PC-3 (cell line): ENCODE results near the gene LRRC42. TPM values are rescaled to one million over a fixed set of nuclear protein-coding genes. Genes with fewer than 3 reads are reported as not detected.
"Not testable (repeated sequence)": the region's sequence is repeated elsewhere in the genome, so short reads cannot be mapped to it uniquely, and the experiment has no call there.

Experiments used
- ATAC-seq: fragments of 200-7000 bp; cut with Tn5 transposase; 2 replicates; pipeline ENCODE4 v1.9.1; 2020; ENCODE audit warnings: mild to moderate bottlenecking, moderate library complexity
- BruUV-seq: library from RNA; stranded (reverse); fragments of 400-500 nt; replicated peaks from 2 replicates; lab custom pipeline; 2021; lab: Mats Ljungman, UMichigan
- CTCF ChIA-PET: fragments of 300-600 bp; sonication (Branson Sonifier 250); formaldehyde crosslinking; loops from one replicate; lab custom pipeline; 2022; ENCODE audit warnings: antibody characterized with exemption; lab: Charles Lee
- POLR2A ChIA-PET: fragments of 300-600 bp; sonication (Branson Sonifier 250); formaldehyde crosslinking; loops from one replicate; lab custom pipeline; 2022; ENCODE audit warnings: antibody characterized with exemption; ENCODE audit not compliant: unreplicated experiment; lab: Charles Lee
- DNase-seq: peaks from one replicate; pipeline ENCODE4 v3.0.0-alpha.2; 2015
- H2AFZ ChIP-seq: fragments of 300-600 bp; sonication (generic); 2 replicates; pipeline ENCODE4 v1.6.0; 2016; ENCODE audit warnings: antibody characterized with exemption, low read length
- H3F3A ChIP-seq: fragments of 300-600 bp; sonication (generic); one replicate; pipeline ENCODE4 v1.6.0; 2017; ENCODE audit warnings: antibody characterized with exemption, low read length, control low read depth, mild to moderate bottlenecking; ENCODE audit not compliant: unreplicated experiment
- H3K27ac ChIP-seq: fragments of 300-600 bp; sonication (generic); 2 replicates; pipeline ENCODE4 v1.5.1; 2016; ENCODE audit warnings: mild to moderate bottlenecking, low read length
- H3K27me3 ChIP-seq: fragments of 300-600 bp; sonication (generic); 2 replicates; pipeline ENCODE4 v1.6.1; 2016; ENCODE audit warnings: low read length, mixed read lengths
- H3K36me3 ChIP-seq: fragments of 300-600 bp; sonication (generic); 2 replicates; pipeline ENCODE4 v1.6.1; 2016; ENCODE audit warnings: low read depth, mixed run types, low read length, mixed read lengths
- H3K4me1 ChIP-seq: fragments of 300-600 bp; sonication (generic); 2 replicates; pipeline ENCODE4 v1.5.1; 2016; ENCODE audit warnings: low read length; ENCODE audit not compliant: insufficient read depth
- H3K4me2 ChIP-seq: fragments of 300-600 bp; sonication (generic); 2 replicates; pipeline ENCODE4 v1.6.0; 2016; ENCODE audit warnings: low read length
- H3K4me3 ChIP-seq: fragments of 300-600 bp; sonication (generic); 2 replicates; pipeline ENCODE4 v1.5.1; 2016; ENCODE audit warnings: mild to moderate bottlenecking, low read length, mixed read lengths
- H3K79me2 ChIP-seq: fragments of 300-600 bp; sonication (generic); 2 replicates; pipeline ENCODE4 v1.6.1; 2017; ENCODE audit warnings: low read length, mixed read lengths
- H3K9ac ChIP-seq: fragments of 300-600 bp; sonication (generic); 2 replicates; pipeline ENCODE4 v1.6.0; 2016; ENCODE audit warnings: mild to moderate bottlenecking, low read length
- H3K9me2 ChIP-seq: fragments of 300-600 bp; sonication (generic); replicated peaks from 2 replicates; pipeline ENCODE4 v1.6.1; 2016; ENCODE audit warnings: mixed run types, low read length, mixed read lengths
- H3K9me3 ChIP-seq: fragments of 300-600 bp; sonication (generic); 2 replicates; pipeline ENCODE4 v1.6.1; 2016; ENCODE audit warnings: low read length, mixed read lengths
- H4K20me1 ChIP-seq: fragments of 300-600 bp; sonication (generic); 2 replicates; pipeline ENCODE4 v1.6.1; 2016; ENCODE audit warnings: low read length, mixed read lengths
- CTCF ChIP-seq: fragments of 300-600 bp; sonication (generic); conservative IDR thresholded peaks from 2 replicates; pipeline ENCODE4 v1.5.1; 2017; ENCODE audit warnings: antibody characterized with exemption, low read depth, mild to moderate bottlenecking, low read length
- EZH2 ChIP-seq: fragments of 300-600 bp; sonication (generic); IDR thresholded peaks from one replicate; pipeline ENCODE4 v1.6.1; 2017; ENCODE audit warnings: antibody characterized with exemption, mild to moderate bottlenecking, low read length; ENCODE audit not compliant: unreplicated experiment
- EZH2phosphoT487 ChIP-seq: fragments of 300-600 bp; sonication (generic); IDR thresholded peaks from 2 replicates; pipeline ENCODE4 v1.6.1; 2018; ENCODE audit warnings: mild to moderate bottlenecking, antibody characterized with exemption, low read length, borderline replicate concordance
- intact Hi-C: fragments of 100-400 bp; cut with micrococcal nuclease; formaldehyde crosslinking; loops from 2 replicates; pipeline ENCODE4 v1.9.0; 2023
- total RNA-seq: library from RNA; depleted of rRNA; stranded (reverse); fragments of >200 nt; gene quantifications from 2 replicates; pipeline ENCODE4 v1.2.3, GENCODE V29; 2014

The LRRC42 gene
- total RNA-seq, 1 experiment from 2014 or later: 27.3 TPM

GRCh38 chr1:53987880-53988279, 41.7 kb downstream of the LRRC42 start:
- no peak for DNase-seq

GRCh38 chr1:53992085-53992874, 46.1 kb downstream of the LRRC42 start:
- Histone ChIP-seq H3K27ac (no peak overlapping the region), H2AFZ (no peak overlapping the region), H3K79me2 (no peaks in the 10 kb centered on the region), H3K9ac (no peak overlapping the region), H3K4me1 (no peaks in the 10 kb centered on the region), H3F3A (no peaks in the 10 kb centered on the region), H4K20me1 (no peaks in the 10 kb centered on the region), H3K27me3 (no peaks in the 10 kb centered on the region), H3K9me2 (no peaks in the 10 kb centered on the region), H3K4me2 (no peak overlapping the region), H3K36me3 (no peaks in the 10 kb centered on the region), H3K4me3 (no peak overlapping the region), H3K9me3 (no peaks in the 10 kb centered on the region)
- peak; percentile 22; the same call in 1 of the 2 replicates for TF ChIP-seq CTCF
- no peak for TF ChIP-seq EZH2
- ChIA-PET POLR2A (no interaction called here), CTCF (interaction anchor here (0.6 kb wide), 1 partner anchor 548 kb away, joined by 3 read pairs; no protein-coding TSS in a partner anchor)
- no peak for DNase-seq
- intact Hi-C loops: no loop called here
- BruUV-seq: no TSS peak
- no peak for ATAC-seq

More at GRCh38 chr1:53987880-53988279, 41.7 kb downstream of the LRRC42 start:
- ATAC-seq: no peak
- no TSS peak for BruUV-seq
- H3K27me3 ChIP-seq: no peaks in the 10 kb centered on the region
- intact Hi-C loops: no loop called here
- ChIA-PET CTCF (no interaction called here), POLR2A (no interaction called here)
- no peak for TF ChIP-seq EZH2phosphoT487
- TF ChIP-seq EZH2: no peak
- no peak for TF ChIP-seq CTCF
- H3K79me2 ChIP-seq: no peaks in the 10 kb centered on the region
- H3K9ac ChIP-seq: no peak overlapping the region
- H2AFZ ChIP-seq: no peak overlapping the region
- no peaks in the 10 kb centered on the region for H3K4me1 ChIP-seq
- no peak overlapping the region for H3K4me3 ChIP-seq
- H3K9me3 ChIP-seq: no peaks in the 10 kb centered on the region
- no peak overlapping the region for H3K27ac ChIP-seq
- H3K9me2 ChIP-seq: no peaks in the 10 kb centered on the region
- no peaks in the 10 kb centered on the region for H4K20me1 ChIP-seq
- H3F3A ChIP-seq: no peaks in the 10 kb centered on the region
- no peaks in the 10 kb centered on the region for H3K36me3 ChIP-seq
- no peak overlapping the region for H3K4me2 ChIP-seq

- H3K4me3 ChIP-seq, H3K27me3 ChIP-seq, H3K4me1 ChIP-seq, H3K9ac ChIP-seq, POLR2A ChIA-PET, H3K36me3 ChIP-seq, H3K9me2 ChIP-seq, H2AFZ ChIP-seq, BruUV-seq, DNase-seq, H4K20me1 ChIP-seq, H3K4me2 ChIP-seq, CTCF ChIA-PET, H3K79me2 ChIP-seq, H3K27ac ChIP-seq, H3K9me3 ChIP-seq, ATAC-seq, H3F3A ChIP-seq, intact Hi-C loops: not testable (repeated sequence)
Measured at GRCh38 chr1:53994516-53994915, 48.4 kb downstream of the LRRC42 start.
